Activated CD4-positive, alpha-beta T cell treated with anti-CD3 and anti-CD28 coated beads, Interleukin-2, amount 10 ng/mL, durations not matched to agents 24 days and 14 days (primary cell): Measurements from ENCODE around the gene MIPEP. TPM values are rescaled to one million over a fixed set of nuclear protein-coding genes. Genes with fewer than 3 reads are reported as not detected.

Experiments used
- DNase-seq: peaks from one replicate; pipeline ENCODE4 v3.0.0; 2022
- H3K27ac Mint-ChIP-seq: one replicate; pipeline ENCODE4 v1.8.0; 2022; ENCODE audit warnings: mild to moderate bottlenecking, mixed read lengths
- H3K27me3 Mint-ChIP-seq: one replicate; pipeline ENCODE4 v1.8.0; 2022; ENCODE audit warnings: mixed read lengths
- H3K36me3 Mint-ChIP-seq: one replicate; pipeline ENCODE4 v1.8.0; 2022; ENCODE audit warnings: low read depth, mild to moderate bottlenecking, mixed read lengths
- H3K4me1 Mint-ChIP-seq: one replicate; pipeline ENCODE4 v1.8.0; 2021; ENCODE audit warnings: mixed read lengths
- H3K4me3 Mint-ChIP-seq: one replicate; pipeline ENCODE4 v1.8.0; 2022; ENCODE audit warnings: mild to moderate bottlenecking, moderate library complexity, mixed read lengths
- H3K9me3 Mint-ChIP-seq: one replicate; pipeline ENCODE4 v1.8.0; 2021; ENCODE audit warnings: mixed read lengths
- intact Hi-C: fragments of 100-400 bp; cut with micrococcal nuclease; formaldehyde crosslinking; loops from one replicate; pipeline ENCODE4 v1.15.1; 2023
- total RNA-seq: library from RNA; stranded (reverse); gene quantifications from 2 replicates; pipeline ENCODE4 v1.2.3, GENCODE V29; 2022

MIPEP gene
- total RNA-seq, result 10.4 and 10.9 TPM in 2 replicates

- peak within 1 kb of the TSS; percentile 88 for H3K4me3 Mint-ChIP-seq
- peak within 1 kb of the TSS; percentile 82 for H3K27ac Mint-ChIP-seq
- H3K36me3 Mint-ChIP-seq, result peaks cover 3% of the 10 kb centered on the region
- no peaks in the 10 kb centered on the region for H3K27me3 Mint-ChIP-seq
- H3K4me1 Mint-ChIP-seq, result peaks cover 22% of the 10 kb centered on the region
- H3K9me3 Mint-ChIP-seq, result no peaks in the 10 kb centered on the region
- intact Hi-C loops, result loop anchor here (2.0 to 10.0 kb wide), 4 partner anchors 94 to 512 kb away; no protein-coding TSS in a partner anchor
- DNase-seq, result peak; percentile 97
Measured at GRCh38 chr13:23888658-23889614, at the start of gene MIPEP. Gene MIPEP (minus strand): TSS chr13:23889400. CDS start chr13:23889320, 80 bp downstream.

- peaks cover 47% of the 10 kb centered on the region for H3K27me3 Mint-ChIP-seq
- intact Hi-C loops, result no loop called here
Measured at GRCh38 chr13:23934520-23934919, 45.3 kb upstream of the MIPEP start.

GRCh38 chr13:23928985-23929384, 39.8 kb upstream of the MIPEP start:
- H3K4me3 Mint-ChIP-seq, result no peak overlapping the region
- H3K36me3 Mint-ChIP-seq, result no peaks in the 10 kb centered on the region
- no peak overlapping the region for H3K27ac Mint-ChIP-seq
- no peaks in the 10 kb centered on the region for H3K4me1 Mint-ChIP-seq
- H3K27me3 Mint-ChIP-seq, result peaks cover 47% of the 10 kb centered on the region
- no peaks in the 10 kb centered on the region for H3K9me3 Mint-ChIP-seq
- DNase-seq, result no peak
- intact Hi-C loops, result no loop called here

More at GRCh38 chr13:23934520-23934919, 45.3 kb upstream of the MIPEP start:
- Mint-ChIP-seq H3K4me3 (no peak overlapping the region), H3K27ac (no peak overlapping the region), H3K4me1 (no peaks in the 10 kb centered on the region), H3K9me3 (no peaks in the 10 kb centered on the region), H3K36me3 (no peaks in the 10 kb centered on the region)
- DNase-seq, result no peak

GRCh38 chr13:23923031-23923430, 33.8 kb upstream of the MIPEP start:
- no peak for DNase-seq
- H3K9me3 Mint-ChIP-seq, result no peaks in the 10 kb centered on the region
- peaks cover 2% of the 10 kb centered on the region for H3K4me1 Mint-ChIP-seq
- peaks cover 50% of the 10 kb centered on the region for H3K27me3 Mint-ChIP-seq
- intact Hi-C loops, result no loop called here
- no peak overlapping the region for H3K27ac Mint-ChIP-seq
- no peak overlapping the region for H3K4me3 Mint-ChIP-seq
- no peaks in the 10 kb centered on the region for H3K36me3 Mint-ChIP-seq

GRCh38 chr13:23922005-23922932, 33.1 kb upstream of the MIPEP start:
- intact Hi-C loops, result no loop called here
- no peak overlapping the region for H3K27ac Mint-ChIP-seq
- DNase-seq, result no peak
- H3K27me3 Mint-ChIP-seq, result peaks cover 56% of the 10 kb centered on the region
- no peaks in the 10 kb centered on the region for H3K9me3 Mint-ChIP-seq
- no peaks in the 10 kb centered on the region for H3K36me3 Mint-ChIP-seq
- H3K4me1 Mint-ChIP-seq, result peaks cover 2% of the 10 kb centered on the region
- no peak overlapping the region for H3K4me3 Mint-ChIP-seq

- Mint-ChIP-seq H3K9me3 (no peaks in the 10 kb centered on the region), H3K27me3 (peaks cover 56% of the 10 kb centered on the region), H3K4me3 (no peak overlapping the region), H3K36me3 (no peaks in the 10 kb centered on the region), H3K27ac (no peak overlapping the region), H3K4me1 (peaks cover 2% of the 10 kb centered on the region)
- peak; percentile 79 for DNase-seq
- intact Hi-C loops, result loop anchor here (1.0 kb wide), 2 partner anchors 39 to 299 kb away; no protein-coding TSS in a partner anchor
Measured at GRCh38 chr13:23921451-23921888, 32.3 kb upstream of the MIPEP start.

GRCh38 chr13:23919006-23919405, 29.8 kb upstream of the MIPEP start:
- no peak for DNase-seq
- Mint-ChIP-seq H3K36me3 (no peaks in the 10 kb centered on the region), H3K9me3 (no peaks in the 10 kb centered on the region), H3K27me3 (peaks cover 52% of the 10 kb centered on the region), H3K27ac (no peak overlapping the region), H3K4me3 (no peak overlapping the region), H3K4me1 (peaks cover 2% of the 10 kb centered on the region)
- intact Hi-C loops, result no loop called here

- peaks cover 51% of the 10 kb centered on the region for H3K27me3 Mint-ChIP-seq
- no peak for DNase-seq
- no peaks in the 10 kb centered on the region for H3K9me3 Mint-ChIP-seq
- intact Hi-C loops, result no loop called here
- no peaks in the 10 kb centered on the region for H3K36me3 Mint-ChIP-seq
- H3K4me3 Mint-ChIP-seq, result no peak overlapping the region
- H3K4me1 Mint-ChIP-seq, result peaks cover 2% of the 10 kb centered on the region
- H3K27ac Mint-ChIP-seq, result no peak overlapping the region
Measured at GRCh38 chr13:23918208-23918607, 29.0 kb upstream of the MIPEP start.

- Mint-ChIP-seq H3K9me3 (no peaks in the 10 kb centered on the region), H3K4me1 (peaks cover 8% of the 10 kb centered on the region), H3K4me3 (no peak overlapping the region), H3K27me3 (peaks cover 56% of the 10 kb centered on the region), H3K27ac (no peak overlapping the region), H3K36me3 (no peaks in the 10 kb centered on the region)
- intact Hi-C loops, result no loop called here
- no peak for DNase-seq
Measured at GRCh38 chr13:23915308-23915707, 26.1 kb upstream of the MIPEP start.

GRCh38 chr13:23912469-23912868, 23.3 kb upstream of the MIPEP start:
- no peak for DNase-seq
- H3K9me3 Mint-ChIP-seq, result no peaks in the 10 kb centered on the region
- no peak overlapping the region for H3K27ac Mint-ChIP-seq
- intact Hi-C loops, result no loop called here
- no peaks in the 10 kb centered on the region for H3K36me3 Mint-ChIP-seq
- no peak overlapping the region for H3K4me3 Mint-ChIP-seq
- peaks cover 8% of the 10 kb centered on the region for H3K4me1 Mint-ChIP-seq
- peaks cover 40% of the 10 kb centered on the region for H3K27me3 Mint-ChIP-seq

GRCh38 chr13:23909606-23910005, 20.4 kb upstream of the MIPEP start:
- no peaks in the 10 kb centered on the region for H3K9me3 Mint-ChIP-seq
- no peak overlapping the region for H3K4me3 Mint-ChIP-seq
- DNase-seq, result no peak
- H3K36me3 Mint-ChIP-seq, result no peaks in the 10 kb centered on the region
- peaks cover 8% of the 10 kb centered on the region for H3K4me1 Mint-ChIP-seq
- intact Hi-C loops, result no loop called here
- peaks cover 38% of the 10 kb centered on the region for H3K27me3 Mint-ChIP-seq
- no peak overlapping the region for H3K27ac Mint-ChIP-seq

- intact Hi-C loops, result no loop called here
- Mint-ChIP-seq H3K27ac (no peak overlapping the region), H3K27me3 (peaks cover 60% of the 10 kb centered on the region), H3K4me3 (no peak overlapping the region), H3K36me3 (no peaks in the 10 kb centered on the region), H3K9me3 (no peaks in the 10 kb centered on the region), H3K4me1 (no peaks in the 10 kb centered on the region)
- DNase-seq, result no peak
Measured at GRCh38 chr13:23905766-23906165, 16.6 kb upstream of the MIPEP start.

GRCh38 chr13:23903906-23904280, 14.7 kb upstream of the MIPEP start:
- Mint-ChIP-seq H3K27me3 (peaks cover 54% of the 10 kb centered on the region), H3K4me1 (peaks cover 6% of the 10 kb centered on the region), H3K36me3 (no peaks in the 10 kb centered on the region), H3K4me3 (no peak overlapping the region), H3K27ac (no peak overlapping the region), H3K9me3 (no peaks in the 10 kb centered on the region)
- intact Hi-C loops, result loop anchor here (5.0 kb wide), 1 partner anchor 437 kb away; no protein-coding TSS in a partner anchor
- DNase-seq, result no peak
